H1 (cell line): Measurements from ENCODE around the gene HCST. TPM values are rescaled to one million over a fixed set of nuclear protein-coding genes. Genes with fewer than 3 reads are reported as not detected.

ENCODE experiments used
- CTCF ChIA-PET: fragments of 300-600 bp; sonication (Branson Sonifier 250); formaldehyde crosslinking; loops from one replicate; lab custom pipeline; 2021; ENCODE audit not compliant: partially characterized antibody; lab: Charles Lee
- POLR2A ChIA-PET: fragments of 300-600 bp; sonication (Branson Sonifier 250); formaldehyde crosslinking; loops from one replicate; lab custom pipeline; 2021; ENCODE audit warnings: inconsistent platforms; ENCODE audit not compliant: partially characterized antibody; lab: Charles Lee
- DNase-seq, 2 experiments: peaks; one replicate each; pipeline versions ENCODE4 v3.0.0 to v3.0.0-alpha.2; 2010 to 2022; ENCODE audit warnings: low spot score in 2 of 2, low read depth in 1 of 2, mixed read lengths in 1 of 2
- FAIRE-seq: peaks from 2 replicates; lab custom pipeline; 2011; peaks lifted over from hg19 to GRCh38; lab: Jason Lieb, UNC
- H2AFZ ChIP-seq: 2 replicates; pipeline ENCODE4 v1.8.1; 2012; ENCODE audit warnings: low read length, inconsistent platforms
- H2AK5ac ChIP-seq: 2 replicates; pipeline ENCODE4 v1.6.1; 2013; ENCODE audit warnings: low read depth, low read length
- H2BK120ac ChIP-seq: replicated peaks from 2 replicates; pipeline ENCODE3; 2013; ENCODE audit warnings: low read depth, low read length, inconsistent platforms
- H2BK12ac ChIP-seq: 2 replicates; pipeline ENCODE4 v1.6.1; 2013; ENCODE audit warnings: low read depth, low read length
- H2BK15ac ChIP-seq: 2 replicates; pipeline ENCODE4 v1.6.1; 2013; ENCODE audit warnings: low read length
- H2BK20ac ChIP-seq: 2 replicates; pipeline ENCODE4 v1.6.1; 2013; ENCODE audit warnings: low read length
- H2BK5ac ChIP-seq: 2 replicates; pipeline ENCODE4 v1.6.1; 2013; ENCODE audit warnings: low read depth, low read length
- H3K14ac ChIP-seq: 2 replicates; pipeline ENCODE4 v1.6.1; 2013; ENCODE audit warnings: inconsistent platforms; ENCODE audit not compliant: insufficient read length
- H3K18ac ChIP-seq: 2 replicates; pipeline ENCODE4 v1.6.1; 2013; ENCODE audit warnings: low read length; ENCODE audit errors: extremely low read depth
- H3K23ac ChIP-seq: 2 replicates; pipeline ENCODE4 v1.6.1; 2013; ENCODE audit warnings: inconsistent platforms; ENCODE audit not compliant: insufficient read length
- H3K23me2 ChIP-seq: 2 replicates; pipeline ENCODE4 v1.6.1; 2013; ENCODE audit warnings: low read depth, low read length
- H3K27ac ChIP-seq: 2 replicates; pipeline ENCODE4 v1.6.1; 2011; ENCODE audit warnings: low read depth, low read length, inconsistent platforms
- H3K27me3 ChIP-seq, 4 experiments: replicated peaks in 1 of 4; 1 replicate in 1 of 4; 2 replicates in 3 of 4; pipeline versions ENCODE4 v1.6.1 to v1.8.1; 2011 to 2013; ENCODE audit warnings: low read length in 3 of 4, mild to moderate bottlenecking in 3 of 4, inconsistent platforms in 2 of 4, mixed read lengths in 2 of 4, moderate library complexity in 1 of 4; ENCODE audit not compliant: control insufficient read depth in 3 of 4, insufficient read depth in 3 of 4; ENCODE audit errors: extremely low read depth in 1 of 4
- H3K36me3 ChIP-seq, 4 experiments: 2 replicates each; pipeline versions ENCODE4 v1.6.1 to v1.8.1; 2011 to 2013; ENCODE audit warnings: mild to moderate bottlenecking in 4 of 4, low read length in 3 of 4, moderate library complexity in 2 of 4, control low read depth in 1 of 4, inconsistent platforms in 1 of 4; ENCODE audit not compliant: insufficient read depth in 4 of 4, control insufficient read depth in 2 of 4
- H3K4ac ChIP-seq: replicated peaks from 2 replicates; pipeline ENCODE3; 2013; ENCODE audit warnings: low read length, low read depth, mixed read lengths, inconsistent platforms; ENCODE audit not compliant: insufficient read length
- H3K4me1 ChIP-seq, 4 experiments: replicated peaks in 1 of 4; 1 replicate in 1 of 4; 2 replicates in 3 of 4; pipeline versions ENCODE4 v1.6.1 to v1.8.1; 2011 to 2013; ENCODE audit warnings: low read length in 3 of 4, inconsistent platforms in 2 of 4, mixed read lengths in 1 of 4; ENCODE audit not compliant: insufficient read depth in 4 of 4, control insufficient read depth in 3 of 4
- H3K4me2 ChIP-seq, 2 experiments: 2 replicates each; pipeline versions ENCODE4 v1.6.1 to v1.8.1; 2011 to 2013; ENCODE audit warnings: low read depth in 2 of 2, low read length in 2 of 2, control low read depth in 1 of 2, inconsistent platforms in 1 of 2, mild to moderate bottlenecking in 1 of 2; ENCODE audit not compliant: insufficient read depth in 1 of 2
- H3K4me3 ChIP-seq, 4 experiments: fragments of 200-600, 300-600 bp in 1 of 4; sonication (generic), shearing (Covaris generic), sonication (Bioruptor Twin) in 1 of 4; 2 replicates each; pipeline versions ENCODE4 v1.5.1 to v1.8.1; 2011 to 2016; ENCODE audit warnings: low read length in 4 of 4, low read depth in 3 of 4, control low read depth in 2 of 4, inconsistent platforms in 2 of 4, mild to moderate bottlenecking in 2 of 4, mixed read lengths in 1 of 4, moderate library complexity in 1 of 4; ENCODE audit not compliant: insufficient read depth in 2 of 4; ENCODE audit errors: extremely low read depth in 1 of 4
- H3K56ac ChIP-seq: replicated peaks from 2 replicates; pipeline ENCODE3; 2013; ENCODE audit warnings: low read depth, mild to moderate bottlenecking, mixed read lengths, low read length, inconsistent platforms; ENCODE audit not compliant: insufficient read length
- H3K79me1 ChIP-seq: 2 replicates; pipeline ENCODE4 v1.6.1; 2013; ENCODE audit warnings: low read depth, low read length, control low read depth
- H3K79me2 ChIP-seq, 2 experiments: 2 replicates each; pipeline versions ENCODE4 v1.6.1 to v1.8.1; 2012 to 2013; ENCODE audit warnings: low read length in 2 of 2, mild to moderate bottlenecking in 2 of 2, inconsistent platforms in 1 of 2; ENCODE audit not compliant: insufficient read depth in 2 of 2, control insufficient read depth in 1 of 2
- H3K9ac ChIP-seq, 4 experiments: replicated peaks in 1 of 4; 1 replicate in 1 of 4; 2 replicates in 3 of 4; pipeline versions ENCODE4 v1.6.1 to v1.8.1; 2011 to 2013; ENCODE audit warnings: low read depth in 3 of 4, low read length in 3 of 4, control low read depth in 2 of 4, mild to moderate bottlenecking in 2 of 4, moderate library complexity in 2 of 4, inconsistent platforms in 1 of 4; ENCODE audit errors: extremely low read depth in 1 of 4
- H3K9me3 ChIP-seq, 2 experiments: 2 replicates each; pipeline versions ENCODE4 v1.6.1 to v1.8.1; 2012 to 2013; ENCODE audit warnings: mild to moderate bottlenecking in 2 of 2, moderate library complexity in 2 of 2, control low read depth in 1 of 2, inconsistent platforms in 1 of 2, low read depth in 1 of 2, low read length in 1 of 2, mixed read lengths in 1 of 2; ENCODE audit not compliant: insufficient read depth in 2 of 2
- H4K20me1 ChIP-seq, 2 experiments: replicated peaks in 1 of 2; 2 replicates each; pipeline versions ENCODE3 to v1.8.1; 2011 to 2013; ENCODE audit warnings: inconsistent platforms in 2 of 2, low read length in 2 of 2, mild to moderate bottlenecking in 1 of 2; ENCODE audit not compliant: insufficient read depth in 2 of 2, control insufficient read depth in 1 of 2
- H4K5ac ChIP-seq: 2 replicates; pipeline ENCODE4 v1.6.1; 2013; ENCODE audit warnings: low read length, low read depth, mixed read lengths, inconsistent platforms; ENCODE audit not compliant: insufficient read length
- H4K8ac ChIP-seq: 2 replicates; pipeline ENCODE4 v1.8.0; 2013; ENCODE audit warnings: mild to moderate bottlenecking, moderate library complexity, low read length, inconsistent platforms; ENCODE audit not compliant: insufficient read depth; ENCODE audit errors: extremely low read depth
- H4K91ac ChIP-seq: replicated peaks from 2 replicates; pipeline ENCODE3; 2013; ENCODE audit warnings: low read length, mixed read lengths, inconsistent platforms; ENCODE audit not compliant: insufficient read length
- KDM4A ChIP-seq: IDR thresholded peaks from one replicate; pipeline ENCODE4 v1.7.1; 2012; ENCODE audit warnings: low read depth, mild to moderate bottlenecking, moderate library complexity, low read length, inconsistent platforms; ENCODE audit not compliant: severe bottlenecking
- WGBS, 2 experiments: shearing (Covaris generic) in 1 of 2; methylation state at CpG; one replicate each; pipeline versions ENCODE4 v1.1.6 to v1.1.7; 2013 to 2015; ENCODE audit warnings: low lambda C conversion rate in 2 of 2, mixed read lengths in 2 of 2, inconsistent platforms in 1 of 2, low coverage in 1 of 2, missing lambda C conversion rate in 1 of 2; ENCODE audit not compliant: insufficient replicate concordance in 2 of 2, insufficient coverage in 1 of 2, insufficient read length in 1 of 2; ENCODE audit errors: extremely low coverage in 1 of 2, missing lambda C conversion rate in 1 of 2; 5-methylcytosine and 5-hydroxymethylcytosine counted together
- polyA plus RNA-seq, 7 experiments: library from polyadenylated mRNA; depleted of rRNA in 3 of 7; stranded (reverse) in 5 of 7; unstranded in 2 of 7; fragments of >200 nt in 5 of 7; fragments of 200-250 nt in 2 of 7; gene quantifications; 1 replicate in 5 of 7; 2 replicates in 1 of 7; 4 replicates in 1 of 7; pipeline versions ENCODE4 v1.2.1 to v1.2.3, GENCODE V29; 2011 to 2013; ENCODE audit warnings: missing spikeins in 2 of 7, mixed read lengths in 2 of 7
- total RNA-seq: library from RNA; stranded (reverse); fragmentation: NEBNext Ultra II Directional; extraction: Animal tissue kit (Norgen Biotek cat#: 25700); gene quantifications from 2 replicates; pipeline ENCODE4 v1.2.1, GENCODE V29; 2021

HCST gene
- total and polyA plus RNA-seq, 2 of the 8 experiments (the other 6 are each of a cell fraction or from before 2014, with no cell fraction given) = 2.8 TPM; not detected in 1

DNA sequence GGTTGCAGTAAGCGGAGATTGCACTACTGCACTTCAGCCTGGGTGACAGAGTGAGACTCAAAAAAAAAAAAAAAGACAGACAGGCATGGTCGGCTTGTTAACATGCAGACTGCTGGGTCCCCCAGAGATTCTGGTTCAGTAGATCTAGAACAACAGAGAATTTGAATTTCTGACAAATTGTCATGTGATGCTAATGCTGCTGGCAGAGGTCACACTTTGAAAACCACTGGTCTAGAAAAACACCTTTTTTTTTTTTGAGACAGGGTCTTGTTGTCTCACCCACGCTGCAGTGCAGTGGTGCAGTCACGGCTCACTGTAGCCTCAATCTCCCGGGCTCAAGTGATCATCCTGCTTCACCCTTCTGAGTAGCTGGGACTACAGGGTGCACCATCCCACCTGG lies 26.2 kb downstream of the HCST start:
- H3K23ac ChIP-seq = no peak overlapping the region
- H3K9ac ChIP-seq = no peak overlapping the region
- no peak for FAIRE-seq
- H2AK5ac ChIP-seq = no peak overlapping the region
- no peaks in the 10 kb centered on the region for H3K36me3 ChIP-seq
- no peaks in the 10 kb centered on the region for H4K20me1 ChIP-seq
- H2BK5ac ChIP-seq = no peak overlapping the region
- 94% methylated on average over 4 of the region's 5 CpGs; no CpG with 5 or more reads in 1 of the 2 experiments for whole genome bisulfite sequencing, 2 experiments
- H3K23me2 ChIP-seq = no peaks in the 10 kb centered on the region
- H3K4me1 ChIP-seq = peaks cover 0 to 5% (median 0%) of the 10 kb centered on the region in 4 experiments; a peak in 1 of 7 replicates
- no peak overlapping the region for H3K27ac ChIP-seq
- no peak overlapping the region for H3K4me2 ChIP-seq
- H2BK20ac ChIP-seq = no peak overlapping the region
- H2BK120ac ChIP-seq = no peak overlapping the region
- no peak overlapping the region for H4K8ac ChIP-seq
- H3K79me2 ChIP-seq = no peaks in the 10 kb centered on the region
- H4K5ac ChIP-seq = no peak overlapping the region
- no peak overlapping the region for H2BK12ac ChIP-seq
- H3K4me3 ChIP-seq = no peak overlapping the region
- no peak overlapping the region for H2BK15ac ChIP-seq
- no peak overlapping the region for H3K56ac ChIP-seq
- H3K18ac ChIP-seq = no peak overlapping the region
- H3K79me1 ChIP-seq = no peaks in the 10 kb centered on the region
- no peak overlapping the region for H2AFZ ChIP-seq
- peaks cover 0 to 3% of the 10 kb centered on the region in 2 experiments; a peak in 1 of 4 replicates for H3K9me3 ChIP-seq
- H3K4ac ChIP-seq = no peak overlapping the region
- no peak for TF ChIP-seq KDM4A
- TF ChIP-seq, all 59 proteins: peak for 0
- ChIA-PET POLR2A (no interaction called here), CTCF (interaction anchor here (0.7 to 0.8 kb wide), 3 partner anchors 38 to 63 kb away, joined by 3 to 5 read pairs (median 3); no protein-coding TSS in a partner anchor)
- DNase-seq = no peak
- H3K14ac ChIP-seq = no peak overlapping the region
- no peaks in the 10 kb centered on the region for H3K27me3 ChIP-seq
- no peak overlapping the region for H4K91ac ChIP-seq
